Chondrocyte (in vitro differentiated cells): ENCODE measurements around the gene RCBTB2. TPM values are rescaled to one million over a fixed set of nuclear protein-coding genes. Genes with fewer than 3 reads are reported as not detected.

ENCODE experiments used
- DNase-seq: peaks from one replicate; pipeline ENCODE4 v3.0.0; 2021; ENCODE audit warnings: mixed read lengths, low spot score
- H3K27ac Mint-ChIP-seq: one replicate; pipeline ENCODE4 v1.8.0; 2021; ENCODE audit warnings: mild to moderate bottlenecking, moderate library complexity, mixed read lengths; ENCODE audit not compliant: unreplicated experiment
- H3K27me3 Mint-ChIP-seq: 2 replicates; pipeline ENCODE4 v1.8.0; 2021; ENCODE audit warnings: low read depth, mixed read lengths
- H3K36me3 Mint-ChIP-seq: 2 replicates; pipeline ENCODE4 v1.8.0; 2021; ENCODE audit warnings: low read depth, mixed read lengths
- H3K4me1 Mint-ChIP-seq: 2 replicates; pipeline ENCODE4 v1.8.0; 2021; ENCODE audit warnings: low read depth, mild to moderate bottlenecking, mixed read lengths
- H3K4me3 Mint-ChIP-seq: one replicate; pipeline ENCODE4 v1.8.0; 2021; ENCODE audit warnings: mild to moderate bottlenecking, moderate library complexity, mixed read lengths; ENCODE audit not compliant: unreplicated experiment
- H3K9me3 Mint-ChIP-seq: 2 replicates; pipeline ENCODE4 v1.8.0; 2021; ENCODE audit warnings: low read depth, mixed read lengths
- CTCF ChIP-seq: fragments of 200-600 bp; sonication (generic); IDR thresholded peaks from 2 replicates; pipeline ENCODE4 v1.5.0; 2021; ENCODE audit warnings: antibody characterized with exemption, mild to moderate bottlenecking, moderate library complexity
- total RNA-seq: library from RNA; stranded (reverse); gene quantifications from 3 replicates; pipeline ENCODE4 v1.2.1, GENCODE V29; 2021

The RCBTB2 gene
- total RNA-seq, 1 donor from 2014 or later, result 8.6 TPM

DNA sequence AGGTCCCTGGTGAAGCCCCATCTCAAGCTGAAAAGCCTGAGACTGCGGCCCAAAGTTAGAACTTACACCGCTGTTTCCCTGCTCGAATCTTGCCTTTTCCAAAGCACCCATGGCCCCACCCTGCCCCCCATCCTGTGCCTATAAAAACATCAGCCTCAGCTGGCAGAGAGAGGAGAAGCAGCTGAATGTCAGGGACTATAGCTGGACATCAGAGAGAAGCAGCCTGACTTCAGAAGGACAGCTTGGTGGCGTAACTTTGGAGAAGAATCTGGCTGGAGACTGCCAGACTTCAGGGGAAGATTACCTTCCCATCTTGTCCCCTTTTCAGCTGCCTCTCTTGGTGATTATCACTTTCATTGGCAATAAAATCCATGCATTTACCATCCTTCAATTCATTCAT lies 9.3 kb upstream of the RCBTB2 start:
- no peak for TF ChIP-seq CTCF
- H3K9me3 Mint-ChIP-seq, result peaks cover 5% of the 10 kb centered on the region
- no peak overlapping the region for H3K27ac Mint-ChIP-seq

DNA sequence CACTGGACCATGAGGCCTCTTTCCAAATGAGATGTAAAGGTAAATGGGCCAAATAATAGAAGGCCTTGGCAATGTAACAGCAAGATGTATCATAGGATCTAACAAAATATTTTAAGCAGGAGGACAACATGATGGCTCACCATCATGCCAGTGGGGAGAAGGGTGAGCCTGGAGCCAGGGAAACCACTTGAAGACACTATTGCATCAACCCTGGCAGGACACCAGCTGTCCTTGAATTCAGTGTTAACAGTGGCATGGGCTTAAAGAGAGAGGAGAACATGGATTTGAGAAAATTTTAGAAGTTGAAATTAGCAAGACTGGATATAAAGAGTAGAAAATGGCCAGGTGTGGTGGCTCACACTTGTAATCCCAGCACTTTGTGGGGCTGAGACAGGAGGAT lies 6.7 kb upstream of the RCBTB2 start:
- Mint-ChIP-seq H3K27ac (no peak overlapping the region), H3K4me3 (no peak overlapping the region), H3K36me3 (no peaks in the 10 kb centered on the region), H3K27me3 (no peaks in the 10 kb centered on the region), H3K4me1 (peaks cover 6% of the 10 kb centered on the region), H3K9me3 (peaks cover 12% of the 10 kb centered on the region)
- TF ChIP-seq CTCF, result no peak
- no peak for DNase-seq

More for the DNA sequence above, 9.3 kb upstream of the RCBTB2 start:
- no peaks in the 10 kb centered on the region for H3K27me3 Mint-ChIP-seq
- H3K4me1 Mint-ChIP-seq, result peaks cover 6% of the 10 kb centered on the region
- no peak for DNase-seq
- no peak overlapping the region for H3K4me3 Mint-ChIP-seq
- no peaks in the 10 kb centered on the region for H3K36me3 Mint-ChIP-seq

DNA sequence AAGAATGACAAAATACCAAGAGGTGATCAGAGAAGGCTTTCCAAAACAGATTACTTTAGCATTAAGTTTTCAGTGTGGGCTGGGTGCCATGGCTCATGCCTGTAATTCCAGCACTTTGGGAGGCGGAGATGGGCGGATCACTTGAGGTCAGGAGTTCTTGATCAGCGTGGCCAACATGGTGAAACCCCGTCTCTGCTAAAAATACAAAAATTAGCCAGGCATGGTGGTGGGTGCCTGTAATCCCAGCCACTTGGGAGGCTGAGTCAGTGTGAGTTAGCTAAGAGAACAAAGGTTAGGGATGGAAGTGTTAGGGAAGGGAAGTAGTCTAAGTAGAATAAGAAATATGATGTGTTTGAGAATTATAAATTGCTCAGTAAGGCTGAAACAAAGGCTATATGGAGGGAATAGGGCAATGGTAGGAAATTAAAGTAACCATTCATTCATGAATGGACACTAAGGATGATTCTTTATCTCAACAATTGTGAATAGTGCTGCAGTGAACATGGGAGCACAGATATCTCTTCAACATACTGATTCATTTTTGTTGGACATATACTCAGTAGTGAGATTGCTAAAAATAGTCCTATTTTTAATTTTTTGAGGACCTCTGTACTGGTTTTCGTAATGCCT lies 3.9 kb upstream of the RCBTB2 start:
- Mint-ChIP-seq H3K27ac (no peak overlapping the region), H3K9me3 (peaks cover 12% of the 10 kb centered on the region), H3K36me3 (no peaks in the 10 kb centered on the region), H3K4me1 (peaks cover 14% of the 10 kb centered on the region), H3K27me3 (no peaks in the 10 kb centered on the region), H3K4me3 (no peak overlapping the region)
- DNase-seq, result no peak
- no peak for TF ChIP-seq CTCF

DNA sequence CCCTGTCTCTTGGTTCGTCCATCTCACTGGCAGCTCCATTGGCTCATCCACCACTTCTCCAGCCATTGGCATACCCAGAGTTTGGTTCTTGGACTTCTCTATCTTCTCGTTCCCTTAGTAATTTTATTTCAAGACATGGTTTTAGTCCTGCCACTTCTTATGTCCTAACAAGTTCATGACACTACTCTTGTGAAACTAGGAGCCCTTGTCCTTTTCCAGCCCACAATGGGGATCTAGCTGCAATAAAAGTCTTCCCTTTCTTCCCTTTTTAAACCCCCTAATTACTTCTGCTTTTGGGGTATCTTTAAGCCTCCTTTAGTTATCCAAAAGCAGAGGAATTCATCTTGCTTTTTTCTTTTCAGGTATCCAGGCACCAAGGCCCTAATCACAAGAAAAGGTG lies 2.9 kb upstream of the RCBTB2 start:
- DNase-seq, result no peak
- TF ChIP-seq CTCF, result no peak
- H3K36me3 Mint-ChIP-seq, result no peaks in the 10 kb centered on the region
- no peaks in the 10 kb centered on the region for H3K27me3 Mint-ChIP-seq
- no peak overlapping the region for H3K27ac Mint-ChIP-seq
- peaks cover 21% of the 10 kb centered on the region for H3K4me1 Mint-ChIP-seq
- H3K4me3 Mint-ChIP-seq, result no peak overlapping the region
- H3K9me3 Mint-ChIP-seq, result peaks cover 12% of the 10 kb centered on the region

DNA sequence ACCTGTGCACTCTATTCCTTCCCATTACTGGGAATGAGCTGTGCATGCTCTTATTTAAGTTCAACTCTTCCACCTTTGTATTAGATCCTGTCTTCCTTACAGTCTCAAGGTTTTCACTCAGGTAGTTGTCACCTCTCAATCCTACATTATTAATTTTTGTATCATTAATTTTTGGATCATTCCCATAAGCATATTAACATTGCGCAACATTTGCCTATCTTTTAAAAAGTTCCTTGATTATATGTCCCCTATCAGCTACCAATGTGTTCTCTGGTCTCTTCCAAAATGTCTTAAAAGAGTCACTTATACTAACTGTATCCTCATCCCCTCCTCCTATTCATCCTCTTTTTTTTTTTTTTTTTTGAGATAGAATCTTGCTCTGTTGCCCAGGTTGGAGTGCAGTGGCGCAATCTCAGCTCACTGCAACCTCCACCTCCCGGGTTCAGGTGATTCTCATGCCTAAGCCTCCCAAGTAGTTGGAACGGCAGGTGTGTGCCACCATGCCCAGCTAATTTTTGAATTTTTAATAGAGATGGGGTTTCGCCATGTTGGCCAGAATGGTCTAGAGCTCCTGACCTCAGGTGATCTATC lies 2.1 kb upstream of the RCBTB2 start:
- Mint-ChIP-seq H3K27me3 (no peaks in the 10 kb centered on the region), H3K27ac (no peak overlapping the region), H3K4me3 (no peak overlapping the region), H3K4me1 (peaks cover 21% of the 10 kb centered on the region), H3K36me3 (no peaks in the 10 kb centered on the region), H3K9me3 (peaks cover 12% of the 10 kb centered on the region)
- DNase-seq, result no peak
- no peak for TF ChIP-seq CTCF
